Measurements from ENCODE around the gene DMPK.

DMPK gene

DNA sequence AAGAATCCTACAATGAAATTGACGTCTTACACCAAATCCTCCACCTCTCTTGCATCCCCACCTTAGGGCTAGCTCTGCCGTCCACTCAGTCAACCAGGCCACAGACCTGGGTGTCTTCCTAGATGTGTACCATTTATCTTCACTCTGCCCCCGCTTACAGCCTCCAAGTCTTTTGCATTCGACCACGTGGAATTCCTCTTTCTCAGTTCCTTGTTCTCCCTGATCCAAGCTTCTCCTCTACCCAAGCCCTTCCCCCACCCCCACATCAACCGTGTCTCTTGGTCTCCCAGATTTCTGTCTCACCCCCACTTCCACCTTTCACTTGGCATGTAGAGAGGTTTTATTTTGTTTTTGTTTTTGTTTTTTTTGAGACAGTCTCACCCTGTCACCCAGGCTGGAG lies 11.6 kb upstream of the DMPK start:
- H3K79me2 ChIP-seq (ENCODE audit: control insufficient read depth, insufficient read depth, low read length, poor library complexity): peaks cover 9% of the 10 kb centered on the region
- H2BK5ac ChIP-seq (ENCODE audit: low read depth, low read length, poor library complexity): no peak overlapping the region
- no CpG with 5 or more reads among the region's 6 CpGs for WGBS (ENCODE audit: extremely low coverage, insufficient coverage, insufficient read length)
- DNase-seq: no peak
- no peak overlapping the region for H2BK12ac ChIP-seq (ENCODE audit: low read length)
- H3K9ac ChIP-seq (ENCODE audit: low read length): no peak overlapping the region
- no peak overlapping the region for H2AFZ ChIP-seq (ENCODE audit: insufficient read depth, low read length, poor library complexity)
- H3K79me1 ChIP-seq (ENCODE audit: low read length): peaks cover 7% of the 10 kb centered on the region
- no peak overlapping the region for H4K12ac ChIP-seq (ENCODE audit: low read depth, low read length)
- no peak overlapping the region for H3K4me3 ChIP-seq (ENCODE audit: low read depth, low read length)
- H3K27ac ChIP-seq (ENCODE audit: low read depth, low read length): no peak overlapping the region
- no peak overlapping the region for H2BK120ac ChIP-seq (ENCODE audit: insufficient read depth, low read length, poor library complexity)
- no peak overlapping the region for H3K18ac ChIP-seq (ENCODE audit: low read length)
- H3K4me1 ChIP-seq (ENCODE audit: control insufficient read depth in 1 of 2, insufficient read depth in 2 of 2, low read length in 2 of 2): peaks cover 3 to 11% of the 10 kb centered on the region in 2 experiments
- no peak overlapping the region for H3K4me2 ChIP-seq (ENCODE audit: low read length)
- no peak overlapping the region for H2AK5ac ChIP-seq (ENCODE audit: low read length)
- H4K91ac ChIP-seq (ENCODE audit: low read depth, low read length): no peak overlapping the region
- no peaks in the 10 kb centered on the region for H3K9me3 ChIP-seq (ENCODE audit: insufficient read depth, low read depth, low read length)
- peaks cover 13 to 14% of the 10 kb centered on the region in 2 experiments for H3K36me3 ChIP-seq (ENCODE audit: control insufficient read depth in 1 of 2, insufficient read depth in 2 of 2, low read length in 2 of 2)
- H3K14ac ChIP-seq (ENCODE audit: low read length): no peak overlapping the region
- no peak overlapping the region for H3K23ac ChIP-seq (ENCODE audit: low read length)
- no peak overlapping the region for H3K4ac ChIP-seq (ENCODE audit: low read depth, low read length)
- H4K8ac ChIP-seq (ENCODE audit: low read depth, low read length): no peak overlapping the region
- H3K27me3 ChIP-seq (ENCODE audit: insufficient read depth, low read length): no peaks in the 10 kb centered on the region

DNA sequence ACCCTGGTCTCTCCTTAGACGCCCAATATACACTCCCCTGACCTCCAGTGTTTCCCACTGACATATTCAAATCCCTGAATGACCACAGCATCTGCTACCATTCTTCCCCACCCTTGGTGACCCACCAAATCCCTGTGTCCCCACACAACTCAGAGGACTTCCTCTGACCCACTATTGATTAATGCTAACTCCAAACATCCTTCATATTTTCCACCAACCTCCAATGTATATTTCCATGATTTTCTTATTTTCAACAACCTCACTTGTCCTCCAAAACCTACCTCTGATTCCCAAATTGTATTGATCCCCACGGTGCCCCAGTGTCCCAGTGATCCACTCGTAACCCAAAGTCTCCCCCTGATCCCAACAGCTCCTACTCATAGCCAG lies 10.9 kb upstream of the DMPK start:
- Histone ChIP-seq H3K23ac (ENCODE audit: low read length) (no peak overlapping the region), H3K14ac (ENCODE audit: low read length) (no peak overlapping the region), H3K79me2 (ENCODE audit: control insufficient read depth, insufficient read depth, low read length, poor library complexity) (peaks cover 9% of the 10 kb centered on the region), H3K27ac (ENCODE audit: low read depth, low read length) (no peak overlapping the region), H3K9ac (ENCODE audit: low read length) (no peak overlapping the region), H3K9me3 (ENCODE audit: insufficient read depth, low read depth, low read length) (no peaks in the 10 kb centered on the region), H3K27me3 (ENCODE audit: insufficient read depth, low read length) (no peaks in the 10 kb centered on the region), H2BK120ac (ENCODE audit: insufficient read depth, low read length, poor library complexity) (no peak overlapping the region), H4K12ac (ENCODE audit: low read depth, low read length) (no peak overlapping the region), H3K4ac (ENCODE audit: low read depth, low read length) (no peak overlapping the region), H3K36me3 (ENCODE audit: control insufficient read depth in 1 of 2, insufficient read depth in 2 of 2, low read length in 2 of 2) (peaks cover 19 to 20% of the 10 kb centered on the region in 2 experiments), H3K79me1 (ENCODE audit: low read length) (peaks cover 7% of the 10 kb centered on the region), H2AFZ (ENCODE audit: insufficient read depth, low read length, poor library complexity) (no peak overlapping the region), H3K4me3 (ENCODE audit: low read depth, low read length) (no peak overlapping the region), H3K18ac (ENCODE audit: low read length) (no peak overlapping the region), H4K91ac (ENCODE audit: low read depth, low read length) (no peak overlapping the region), H2AK5ac (ENCODE audit: low read length) (no peak overlapping the region), H4K8ac (ENCODE audit: low read depth, low read length) (peak overlapping the region; percentile 16), H2BK12ac (ENCODE audit: low read length) (no peak overlapping the region), H3K4me2 (ENCODE audit: low read length) (peak overlapping the region; percentile 32), H3K4me1 (ENCODE audit: control insufficient read depth in 1 of 2, insufficient read depth in 2 of 2, low read length in 2 of 2) (peaks cover 3 to 11% of the 10 kb centered on the region in 2 experiments), H2BK5ac (ENCODE audit: low read depth, low read length, poor library complexity) (no peak overlapping the region)
- WGBS (ENCODE audit: extremely low coverage, insufficient coverage, insufficient read length): no CpG with 5 or more reads among the region's 3 CpGs
- no peak for DNase-seq

DNA sequence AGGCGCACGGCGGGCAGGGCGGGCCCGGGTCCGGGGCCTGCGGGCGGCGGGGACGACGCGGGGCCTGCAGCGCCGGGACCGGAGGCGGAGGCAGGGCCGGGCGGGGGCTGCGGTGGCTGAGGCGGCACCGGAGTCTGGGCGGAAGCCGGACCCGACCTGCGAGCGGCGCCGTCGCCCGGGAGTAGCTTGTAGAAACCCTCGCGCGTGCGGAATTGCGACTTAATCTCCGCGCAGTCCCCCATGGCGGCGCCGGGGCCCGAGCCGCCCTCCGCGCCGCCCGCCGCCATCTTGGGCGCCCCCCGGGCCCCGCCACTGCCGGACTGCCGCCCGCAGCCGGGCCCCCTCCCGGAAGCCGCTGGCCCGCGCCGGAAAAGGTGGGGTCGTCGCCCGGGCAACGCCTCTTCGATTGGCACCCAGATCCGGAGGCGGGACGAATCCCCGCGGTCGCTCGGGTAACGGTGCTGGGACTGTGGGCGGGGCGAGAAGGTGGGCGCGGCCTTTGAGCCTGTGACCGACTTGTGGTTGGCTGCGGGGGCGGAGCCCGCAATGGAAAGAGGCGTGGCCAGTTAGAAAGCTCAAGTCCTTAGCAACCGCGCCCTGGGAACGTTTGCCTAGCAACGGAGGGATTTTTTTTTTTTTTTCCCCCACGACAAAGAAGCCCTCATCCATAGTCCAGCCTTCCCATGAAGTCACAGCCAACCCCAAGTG lies 10.3 kb upstream of the DMPK start, which contains the start of gene DMWD:
TSS of gene DMWD (minus strand) at position 376 of the 708 bp plus-strand sequence. CDS start at position 287, 89 bp downstream.
- peaks cover 9% of the 10 kb centered on the region for H3K79me2 ChIP-seq (ENCODE audit: control insufficient read depth, insufficient read depth, low read length, poor library complexity)
- peak within 1 kb of the TSS; percentile 95 for H3K9ac ChIP-seq (ENCODE audit: low read length)
- peak within 1 kb of the TSS; percentile 87 for H2BK120ac ChIP-seq (ENCODE audit: insufficient read depth, low read length, poor library complexity)
- no peaks in the 10 kb centered on the region for H3K9me3 ChIP-seq (ENCODE audit: insufficient read depth, low read depth, low read length)
- H2AFZ ChIP-seq (ENCODE audit: insufficient read depth, low read length, poor library complexity): peak within 1 kb of the TSS; percentile 81
- WGBS (ENCODE audit: extremely low coverage, insufficient coverage, insufficient read length): no CpG with 5 or more reads among the region's 86 CpGs
- peaks cover 7% of the 10 kb centered on the region for H3K79me1 ChIP-seq (ENCODE audit: low read length)
- no peak within 1 kb of the TSS for H2AK5ac ChIP-seq (ENCODE audit: low read length)
- peak; percentile 100 for DNase-seq
- H3K4ac ChIP-seq (ENCODE audit: low read depth, low read length): peak within 1 kb of the TSS; percentile 96
- peak within 1 kb of the TSS; percentile 93 for H3K4me3 ChIP-seq (ENCODE audit: low read depth, low read length)
- peaks cover 21 to 23% of the 10 kb centered on the region in 2 experiments for H3K36me3 ChIP-seq (ENCODE audit: control insufficient read depth in 1 of 2, insufficient read depth in 2 of 2, low read length in 2 of 2)
- peak within 1 kb of the TSS; percentile 96 for H3K14ac ChIP-seq (ENCODE audit: low read length)
- peak within 1 kb of the TSS; percentile 94 for H4K12ac ChIP-seq (ENCODE audit: low read depth, low read length)
- H3K4me1 ChIP-seq (ENCODE audit: control insufficient read depth in 1 of 2, insufficient read depth in 2 of 2, low read length in 2 of 2): peaks cover 3 to 11% of the 10 kb centered on the region in 2 experiments
- H3K23ac ChIP-seq (ENCODE audit: low read length): peak within 1 kb of the TSS; percentile 30
- H2BK5ac ChIP-seq (ENCODE audit: low read depth, low read length, poor library complexity): peak within 1 kb of the TSS; percentile 85
- H3K27me3 ChIP-seq (ENCODE audit: insufficient read depth, low read length): no peaks in the 10 kb centered on the region
- peak within 1 kb of the TSS; percentile 87 for H4K91ac ChIP-seq (ENCODE audit: low read depth, low read length)
- H3K4me2 ChIP-seq (ENCODE audit: low read length): peak within 1 kb of the TSS; percentile 99
- peak within 1 kb of the TSS; percentile 87 for H3K18ac ChIP-seq (ENCODE audit: low read length)
- no peak within 1 kb of the TSS for H2BK12ac ChIP-seq (ENCODE audit: low read length)
- peak within 1 kb of the TSS; percentile 92 for H4K8ac ChIP-seq (ENCODE audit: low read depth, low read length)
- peak within 1 kb of the TSS; percentile 50 for H3K27ac ChIP-seq (ENCODE audit: low read depth, low read length)

DNA sequence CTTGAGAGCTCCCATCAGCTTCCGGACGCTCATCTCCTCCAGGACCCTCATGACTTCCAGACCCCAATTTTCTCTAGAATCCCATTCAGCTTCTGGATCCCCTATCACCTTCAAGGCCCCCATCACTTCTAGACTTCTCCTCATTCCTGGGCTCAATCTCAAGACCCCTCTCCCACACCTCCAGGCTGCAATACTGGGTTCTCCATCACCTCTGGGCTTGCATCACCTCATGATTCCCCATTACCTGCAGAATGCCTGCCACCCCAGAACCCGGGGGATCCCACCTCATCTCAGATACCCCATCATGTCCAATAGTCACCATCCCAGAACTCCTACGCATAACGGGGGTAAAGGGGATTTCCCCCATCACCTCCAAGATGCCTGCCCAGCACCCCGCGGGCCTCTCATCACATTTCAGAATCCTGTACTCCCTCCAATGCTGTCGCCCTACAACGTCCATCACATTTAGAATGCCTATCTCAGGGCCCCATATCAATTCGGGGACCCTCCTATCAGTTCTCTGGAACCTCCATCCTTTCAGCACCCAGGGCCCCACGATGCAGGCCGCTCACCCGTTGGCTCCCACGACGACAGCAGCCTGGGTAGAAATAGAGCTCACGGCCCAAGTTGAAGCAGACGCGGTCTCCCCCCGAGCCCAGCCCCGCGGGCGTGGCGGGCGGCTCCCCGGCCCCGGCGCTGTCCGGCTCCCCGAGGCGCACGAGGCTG lies 9.6 kb upstream of the DMPK start:
- Histone ChIP-seq H3K4me3 (ENCODE audit: low read depth, low read length) (peak overlapping the region; percentile 93), H4K12ac (ENCODE audit: low read depth, low read length) (peak overlapping the region; percentile 94), H3K27ac (ENCODE audit: low read depth, low read length) (peak overlapping the region; percentile 50), H3K36me3 (ENCODE audit: control insufficient read depth in 1 of 2, insufficient read depth in 2 of 2, low read length in 2 of 2) (peaks cover 25 to 30% of the 10 kb centered on the region in 2 experiments), H2BK12ac (ENCODE audit: low read length) (no peak overlapping the region), H4K8ac (ENCODE audit: low read depth, low read length) (peak overlapping the region; percentile 92), H3K14ac (ENCODE audit: low read length) (peak overlapping the region; percentile 96), H2BK5ac (ENCODE audit: low read depth, low read length, poor library complexity) (peak overlapping the region; percentile 85), H2AK5ac (ENCODE audit: low read length) (no peak overlapping the region), H3K4me2 (ENCODE audit: low read length) (peak overlapping the region; percentile 99), H3K9ac (ENCODE audit: low read length) (peak overlapping the region; percentile 95), H3K79me2 (ENCODE audit: control insufficient read depth, insufficient read depth, low read length, poor library complexity) (peaks cover 9% of the 10 kb centered on the region), H2BK120ac (ENCODE audit: insufficient read depth, low read length, poor library complexity) (peak overlapping the region; percentile 21), H3K9me3 (ENCODE audit: insufficient read depth, low read depth, low read length) (no peaks in the 10 kb centered on the region), H2AFZ (ENCODE audit: insufficient read depth, low read length, poor library complexity) (peak overlapping the region; percentile 81), H4K91ac (ENCODE audit: low read depth, low read length) (peak overlapping the region; percentile 87), H3K18ac (ENCODE audit: low read length) (peak overlapping the region; percentile 87), H3K79me1 (ENCODE audit: low read length) (peaks cover 7% of the 10 kb centered on the region), H3K27me3 (ENCODE audit: insufficient read depth, low read length) (no peaks in the 10 kb centered on the region), H3K4ac (ENCODE audit: low read depth, low read length) (peak overlapping the region; percentile 96), H3K23ac (ENCODE audit: low read length) (peak overlapping the region; percentile 30), H3K4me1 (ENCODE audit: control insufficient read depth in 1 of 2, insufficient read depth in 2 of 2, low read length in 2 of 2) (peaks cover 3 to 11% of the 10 kb centered on the region in 2 experiments)
- no CpG with 5 or more reads among the region's 31 CpGs for WGBS (ENCODE audit: extremely low coverage, insufficient coverage, insufficient read length)
- DNase-seq: peak in 1 of 2 donors; percentile 14
